SK-N-SH (cell line): ENCODE results near the gene ABHD12.

Experiments used
- EZH2phosphoT487 ChIP-seq: fragments of 200-600 bp; sonication (generic); IDR thresholded peaks from 2 replicates; pipeline ENCODE4 v1.6.1; 2017; ENCODE audit warnings: low read depth, mixed run types, mild to moderate bottlenecking, antibody characterized with exemption, moderate library complexity, borderline replicate concordance
- FOXJ3 ChIP-seq: sonication (generic); formaldehyde crosslinking; IDR thresholded peaks from 2 replicates; pipeline ENCODE4 v1.5.1; 2020; ENCODE audit warnings: mild to moderate bottlenecking, missing genetic modification reagents
- GABPA ChIP-seq: IDR thresholded peaks from 2 replicates; pipeline ENCODE4 v1.4.0; 2012; ENCODE audit warnings: low read depth, mild to moderate bottlenecking
- JUND ChIP-seq: IDR thresholded peaks from 2 replicates; pipeline ENCODE4 v1.4.0; 2012
- REST ChIP-seq: IDR thresholded peaks from 2 replicates; pipeline ENCODE4 v1.6.1; 2012; ENCODE audit warnings: mild to moderate bottlenecking, low read depth, low read length, moderate library complexity
- RFX5 ChIP-seq: IDR thresholded peaks from 2 replicates; pipeline ENCODE4 v1.6.1; 2012; ENCODE audit warnings: mild to moderate bottlenecking, improper control_type of control experiment, low read length
- TCF12 ChIP-seq: IDR thresholded peaks from 2 replicates; pipeline ENCODE4 v1.4.0; 2012
- TF ChIP-seq, protein P1 (sequence below): fragments of 200-600 bp; sonication (generic); IDR thresholded peaks from 2 replicates; pipeline ENCODE4 v1.6.1; 2017; ENCODE audit warnings: antibody characterized with exemption, mild to moderate bottlenecking, moderate library complexity

GRCh38 chr20:25380945-25381614, 9.6 kb downstream of the ABHD12 start:
- TF ChIP-seq GABPA (no peak), JUND (no peak), TCF12 (no peak), FOXJ3 (CRISPR knock-in tag) (no peak), RFX5 (no peak), EZH2phosphoT487 (no peak), REST (no peak)
- TF ChIP-seq, protein P1, sequence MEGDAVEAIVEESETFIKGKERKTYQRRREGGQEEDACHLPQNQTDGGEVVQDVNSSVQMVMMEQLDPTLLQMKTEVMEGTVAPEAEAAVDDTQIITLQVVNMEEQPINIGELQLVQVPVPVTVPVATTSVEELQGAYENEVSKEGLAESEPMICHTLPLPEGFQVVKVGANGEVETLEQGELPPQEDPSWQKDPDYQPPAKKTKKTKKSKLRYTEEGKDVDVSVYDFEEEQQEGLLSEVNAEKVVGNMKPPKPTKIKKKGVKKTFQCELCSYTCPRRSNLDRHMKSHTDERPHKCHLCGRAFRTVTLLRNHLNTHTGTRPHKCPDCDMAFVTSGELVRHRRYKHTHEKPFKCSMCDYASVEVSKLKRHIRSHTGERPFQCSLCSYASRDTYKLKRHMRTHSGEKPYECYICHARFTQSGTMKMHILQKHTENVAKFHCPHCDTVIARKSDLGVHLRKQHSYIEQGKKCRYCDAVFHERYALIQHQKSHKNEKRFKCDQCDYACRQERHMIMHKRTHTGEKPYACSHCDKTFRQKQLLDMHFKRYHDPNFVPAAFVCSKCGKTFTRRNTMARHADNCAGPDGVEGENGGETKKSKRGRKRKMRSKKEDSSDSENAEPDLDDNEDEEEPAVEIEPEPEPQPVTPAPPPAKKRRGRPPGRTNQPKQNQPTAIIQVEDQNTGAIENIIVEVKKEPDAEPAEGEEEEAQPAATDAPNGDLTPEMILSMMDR: no peak
